Neural progenitor cell (in vitro differentiated cells): ENCODE measurements around the gene GABARAP. TPM values are rescaled to one million over a fixed set of nuclear protein-coding genes. Genes with fewer than 3 reads are reported as not detected.

ENCODE experiments used
- DNase-seq: peaks from one replicate; pipeline ENCODE4 v3.0.0-alpha.2; 2016; ENCODE audit warnings: low spot score
- H2AFZ ChIP-seq: fragments of 200-600 bp; sonication (generic); replicated peaks from 2 replicates; pipeline ENCODE4 v1.6.1; 2016; ENCODE audit warnings: antibody characterized with exemption
- H3F3A ChIP-seq: fragments of 200-600 bp; sonication (generic); 2 replicates; pipeline ENCODE4 v1.6.1; 2016; ENCODE audit warnings: antibody characterized with exemption, low read depth
- H3K27ac ChIP-seq: fragments of 200-600 bp; sonication (generic); 2 replicates; pipeline ENCODE4 v1.5.1; 2016; ENCODE audit warnings: mild to moderate bottlenecking
- H3K27me3 ChIP-seq: fragments of 200-600 bp; sonication (generic); 2 replicates; pipeline ENCODE4 v1.6.1; 2016; ENCODE audit warnings: mild to moderate bottlenecking, moderate library complexity
- H3K36me3 ChIP-seq: fragments of 200-600 bp; sonication (generic); 2 replicates; pipeline ENCODE4 v1.5.1; 2016
- H3K4me1 ChIP-seq: fragments of 200-600 bp; sonication (generic); 2 replicates; pipeline ENCODE4 v1.6.1; 2016; ENCODE audit warnings: mixed run types
- H3K4me2 ChIP-seq: fragments of 200-600 bp; sonication (generic); 2 replicates; pipeline ENCODE4 v1.6.1; 2016
- H3K4me3 ChIP-seq: fragments of 200-600 bp; sonication (generic); 2 replicates; pipeline ENCODE4 v1.5.1; 2016
- H3K79me2 ChIP-seq: fragments of 200-600 bp; sonication (generic); 2 replicates; pipeline ENCODE4 v1.6.1; 2016; ENCODE audit warnings: low read depth
- H3K9ac ChIP-seq: fragments of 200-600 bp; sonication (generic); 2 replicates; pipeline ENCODE4 v1.6.1; 2016
- H3K9me3 ChIP-seq: fragments of 200-600 bp; sonication (generic); 2 replicates; pipeline ENCODE4 v1.5.1; 2016; ENCODE audit warnings: low read depth
- H4K20me1 ChIP-seq: fragments of 200-600 bp; sonication (generic); 2 replicates; pipeline ENCODE4 v1.6.1; 2016; ENCODE audit warnings: low read depth
- H3K27ac Mint-ChIP-seq: 3 replicates; pipeline ENCODE4 v1.8.0; 2021; ENCODE audit warnings: mixed read lengths
- H3K27me3 Mint-ChIP-seq: 2 replicates; pipeline ENCODE4 v1.8.0; 2022; ENCODE audit warnings: low read depth, mild to moderate bottlenecking, inconsistent platforms, moderate library complexity, mixed read lengths; ENCODE audit not compliant: insufficient read depth
- H3K36me3 Mint-ChIP-seq: 3 replicates; pipeline ENCODE4 v1.8.0; 2021; ENCODE audit warnings: mixed read lengths
- H3K4me1 Mint-ChIP-seq: 3 replicates; pipeline ENCODE4 v1.8.0; 2021; ENCODE audit warnings: mixed read lengths
- H3K4me3 Mint-ChIP-seq: 3 replicates; pipeline ENCODE4 v1.8.0; 2021; ENCODE audit warnings: mild to moderate bottlenecking, moderate library complexity, mixed read lengths
- H3K9me3 Mint-ChIP-seq: 3 replicates; pipeline ENCODE4 v1.8.0; 2020; ENCODE audit warnings: mixed read lengths
- EZH2 ChIP-seq: fragments of 200-600 bp; sonication (generic); IDR thresholded peaks from 2 replicates; pipeline ENCODE4 v1.6.1; 2017; ENCODE audit warnings: antibody characterized with exemption, mild to moderate bottlenecking, moderate library complexity
- EZH2phosphoT487 ChIP-seq: fragments of 200-600 bp; sonication (generic); IDR thresholded peaks from 2 replicates; pipeline ENCODE4 v1.6.1; 2017; ENCODE audit warnings: antibody characterized with exemption
- total RNA-seq: library from RNA; depleted of rRNA; stranded (reverse); fragments of >200 nt; gene quantifications from 2 replicates; pipeline ENCODE4 v1.2.3, GENCODE V29; 2015; ENCODE audit warnings: low replicate concordance
- TF ChIP-seq, protein P1 (sequence below): fragments of 200-600 bp; sonication (generic); IDR thresholded peaks from 2 replicates; pipeline ENCODE4 v1.5.1; 2017; ENCODE audit warnings: antibody characterized with exemption, mild to moderate bottlenecking

GABARAP gene
- total RNA-seq, 1 donor from 2014 or later: 225 TPM

DNA sequence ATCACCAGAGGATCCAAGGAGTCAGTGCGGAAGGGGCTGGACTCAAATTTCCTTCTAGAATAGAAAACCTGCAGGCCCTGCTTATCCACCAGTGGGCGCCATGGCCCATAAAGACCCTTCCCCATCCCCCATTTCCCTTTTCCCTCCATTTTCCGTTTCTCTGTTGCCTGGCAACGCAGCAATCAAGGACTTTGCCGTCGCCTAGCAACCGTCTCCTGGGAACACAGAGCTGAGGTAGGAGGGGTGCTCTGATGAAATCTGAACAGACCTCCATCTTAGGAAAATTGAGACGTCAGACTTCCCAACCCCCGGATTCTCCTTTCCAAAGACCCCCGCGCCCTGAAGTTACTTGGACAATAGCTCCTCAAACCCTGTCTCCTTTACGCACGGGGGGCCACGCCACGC, 28.4 kb downstream of the GABARAP start:
- peaks cover 77% of the 10 kb centered on the region for H3F3A ChIP-seq
- no peaks in the 10 kb centered on the region for H3K27me3 ChIP-seq
- H3K4me2 ChIP-seq: peak overlapping the region; percentile 78
- Mint-ChIP-seq H3K9me3 (no peaks in the 10 kb centered on the region), H3K4me1 (peaks cover 73% of the 10 kb centered on the region), H3K36me3 (peaks cover 7% of the 10 kb centered on the region), H3K27ac (peak overlapping the region; percentile 97), H3K4me3 (peak overlapping the region; percentile 83), H3K27me3 (peaks cover 17% of the 10 kb centered on the region)
- H3K27ac ChIP-seq: no peak overlapping the region
- DNase-seq: peak; percentile 100
- TF ChIP-seq EZH2phosphoT487 (no peak), EZH2 (no peak)
- TF ChIP-seq, protein P1, sequence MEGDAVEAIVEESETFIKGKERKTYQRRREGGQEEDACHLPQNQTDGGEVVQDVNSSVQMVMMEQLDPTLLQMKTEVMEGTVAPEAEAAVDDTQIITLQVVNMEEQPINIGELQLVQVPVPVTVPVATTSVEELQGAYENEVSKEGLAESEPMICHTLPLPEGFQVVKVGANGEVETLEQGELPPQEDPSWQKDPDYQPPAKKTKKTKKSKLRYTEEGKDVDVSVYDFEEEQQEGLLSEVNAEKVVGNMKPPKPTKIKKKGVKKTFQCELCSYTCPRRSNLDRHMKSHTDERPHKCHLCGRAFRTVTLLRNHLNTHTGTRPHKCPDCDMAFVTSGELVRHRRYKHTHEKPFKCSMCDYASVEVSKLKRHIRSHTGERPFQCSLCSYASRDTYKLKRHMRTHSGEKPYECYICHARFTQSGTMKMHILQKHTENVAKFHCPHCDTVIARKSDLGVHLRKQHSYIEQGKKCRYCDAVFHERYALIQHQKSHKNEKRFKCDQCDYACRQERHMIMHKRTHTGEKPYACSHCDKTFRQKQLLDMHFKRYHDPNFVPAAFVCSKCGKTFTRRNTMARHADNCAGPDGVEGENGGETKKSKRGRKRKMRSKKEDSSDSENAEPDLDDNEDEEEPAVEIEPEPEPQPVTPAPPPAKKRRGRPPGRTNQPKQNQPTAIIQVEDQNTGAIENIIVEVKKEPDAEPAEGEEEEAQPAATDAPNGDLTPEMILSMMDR: peak; percentile 94
- H3K4me1 ChIP-seq: peaks cover 54% of the 10 kb centered on the region
- no peak overlapping the region for H3K9ac ChIP-seq
- H3K9me3 ChIP-seq: no peaks in the 10 kb centered on the region
- no peaks in the 10 kb centered on the region for H3K36me3 ChIP-seq
- H4K20me1 ChIP-seq: peaks cover 12% of the 10 kb centered on the region
- H3K79me2 ChIP-seq: peaks cover 69% of the 10 kb centered on the region
- H3K4me3 ChIP-seq: peak overlapping the region; percentile 59
- H2AFZ ChIP-seq: no peak overlapping the region

DNA sequence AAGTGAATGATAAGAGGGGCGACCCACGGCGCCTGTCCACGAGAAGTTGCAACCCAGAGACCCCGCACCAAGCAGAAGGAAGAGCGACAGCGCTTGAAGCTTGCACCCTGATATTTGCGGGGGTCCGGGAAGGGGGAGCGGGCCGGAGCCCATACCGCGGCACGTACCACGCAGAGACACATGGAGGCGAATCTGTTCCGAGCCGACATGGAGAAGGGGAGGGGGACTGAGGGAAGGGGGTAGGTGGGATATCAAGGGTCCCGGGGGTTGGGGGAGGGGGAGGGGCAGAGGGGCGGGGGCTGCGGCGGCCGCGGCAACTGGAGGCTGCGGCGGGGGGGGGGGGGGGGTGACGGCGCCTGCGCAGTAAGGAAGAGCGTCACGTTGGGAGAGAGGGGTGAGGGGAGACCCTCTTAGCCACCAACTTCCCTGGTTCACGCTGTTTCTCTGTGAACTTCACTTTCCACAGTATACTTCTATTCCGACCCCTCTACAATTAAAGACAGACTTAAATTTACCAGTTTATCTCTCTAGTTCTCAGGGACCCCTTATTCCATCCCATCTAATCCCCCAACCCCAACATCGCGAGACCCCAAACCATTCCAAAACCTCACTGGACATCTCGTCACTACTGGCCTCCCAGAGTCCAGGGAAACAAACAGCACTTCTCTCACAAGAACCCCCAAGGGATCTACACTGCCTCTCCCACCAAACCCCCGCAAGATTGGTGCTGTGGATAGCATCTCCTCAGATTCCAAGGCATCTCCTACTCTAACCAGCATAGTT, 30.6 kb downstream of the GABARAP start:
- DNase-seq: peak; percentile 52
- peaks cover 75% of the 10 kb centered on the region for H3K4me1 Mint-ChIP-seq
- Histone ChIP-seq H3K4me2 (peak overlapping the region; percentile 77), H3K36me3 (no peaks in the 10 kb centered on the region), H4K20me1 (peaks cover 20% of the 10 kb centered on the region), H3K4me1 (peaks cover 62% of the 10 kb centered on the region), H3K4me3 (peak overlapping the region; percentile 33), H3F3A (peaks cover 66% of the 10 kb centered on the region), H3K9me3 (no peaks in the 10 kb centered on the region), H3K27ac (no peak overlapping the region), H3K79me2 (peaks cover 78% of the 10 kb centered on the region), H3K9ac (peak overlapping the region; percentile 15), H3K27me3 (no peaks in the 10 kb centered on the region), H2AFZ (no peak overlapping the region)
- peak overlapping the region; percentile 78 for H3K4me3 Mint-ChIP-seq
- H3K27me3 Mint-ChIP-seq: peaks cover 12% of the 10 kb centered on the region
- TF ChIP-seq EZH2phosphoT487 (no peak), EZH2 (no peak)
- TF ChIP-seq, protein P1: no peak
- H3K9me3 Mint-ChIP-seq: no peaks in the 10 kb centered on the region
- H3K27ac Mint-ChIP-seq: peak overlapping the region; percentile 80
- peaks cover 7% of the 10 kb centered on the region for H3K36me3 Mint-ChIP-seq

GRCh38 chr17:7208754-7209460, 33.3 kb downstream of the GABARAP start:
- Mint-ChIP-seq H3K4me1 (peaks cover 83% of the 10 kb centered on the region), H3K4me3 (peak overlapping the region; percentile 81), H3K36me3 (peaks cover 10% of the 10 kb centered on the region), H3K27me3 (peaks cover 9% of the 10 kb centered on the region), H3K9me3 (no peaks in the 10 kb centered on the region), H3K27ac (peak overlapping the region; percentile 98)
- peak overlapping the region; percentile 17 for H3K27ac ChIP-seq
- peak; percentile 57 for DNase-seq
- H3K36me3 ChIP-seq: no peaks in the 10 kb centered on the region
- H3K9ac ChIP-seq: no peak overlapping the region
- no peak overlapping the region for H2AFZ ChIP-seq
- H3K4me3 ChIP-seq: peak overlapping the region; percentile 30
- peak overlapping the region; percentile 72 for H3K4me2 ChIP-seq
- H3K4me1 ChIP-seq: peaks cover 60% of the 10 kb centered on the region
- H3F3A ChIP-seq: peaks cover 59% of the 10 kb centered on the region
- H3K9me3 ChIP-seq: no peaks in the 10 kb centered on the region
- TF ChIP-seq, protein P1: no peak
- TF ChIP-seq EZH2 (no peak), EZH2phosphoT487 (no peak)
- H3K79me2 ChIP-seq: peaks cover 84% of the 10 kb centered on the region
- H3K27me3 ChIP-seq: no peaks in the 10 kb centered on the region
- H4K20me1 ChIP-seq: peaks cover 29% of the 10 kb centered on the region
